GM21528 (cell line): ENCODE data around the gene C1R.
A peak's percentile ranks its signal among the peaks of the same experiment; 100 is the strongest.
"Not testable (repeated sequence)": the region's sequence is repeated elsewhere in the genome, so short reads cannot be mapped to it uniquely, and the experiment has no call there.

Experiments
- ATAC-seq: cut with Tn5 transposase; IDR thresholded peaks from one replicate; pipeline ENCODE4 v1.9.1; 2021; ENCODE audit warnings: mild to moderate bottlenecking, moderate library complexity; ENCODE audit not compliant: unreplicated experiment, low FRiP score

C1R gene

GRCh38 chr12:7121324-7121723, 29.1 kb upstream of the C1R start:
- ATAC-seq = no peak

- ATAC-seq = no peak
Observed at GRCh38 chr12:7120166-7120565, 27.9 kb upstream of the C1R start.

- no peak for ATAC-seq
Observed at GRCh38 chr12:7118881-7119280, 26.6 kb upstream of the C1R start.

GRCh38 chr12:7117670-7118069, 25.4 kb upstream of the C1R start:
- ATAC-seq = no peak

GRCh38 chr12:7116916-7117315, 24.7 kb upstream of the C1R start:
- ATAC-seq = no peak

- ATAC-seq = no peak
Observed at GRCh38 chr12:7116196-7116595, 24.0 kb upstream of the C1R start.

- ATAC-seq = no peak
Observed at GRCh38 chr12:7114851-7115250, 22.6 kb upstream of the C1R start.

- no peak for ATAC-seq
Observed at GRCh38 chr12:7114008-7114407, 21.8 kb upstream of the C1R start.

GRCh38 chr12:7113389-7113871, 21.2 kb upstream of the C1R start:
- no peak for ATAC-seq

GRCh38 chr12:7112041-7112440, 19.8 kb upstream of the C1R start:
- ATAC-seq = no peak

- no peak for ATAC-seq
Observed at GRCh38 chr12:7110661-7111060, 18.4 kb upstream of the C1R start.

GRCh38 chr12:7109572-7109920, 17.3 kb upstream of the C1R start:
- no peak for ATAC-seq

GRCh38 chr12:7108796-7109571, 16.7 kb upstream of the C1R start, which contains the start of gene C1RL:
Gene C1RL (minus strand): TSS chr12:7109214. CDS start chr12:7109180, 34 bp downstream.
- peak; percentile 15 for ATAC-seq

GRCh38 chr12:7108003-7108795, 16.0 kb upstream of the C1R start:
- peak; percentile 87 for ATAC-seq

GRCh38 chr12:7107636-7108002, 15.4 kb upstream of the C1R start:
- ATAC-seq = no peak

- not testable (repeated sequence) for ATAC-seq
Observed at GRCh38 chr12:7107181-7107580, 14.9 kb upstream of the C1R start.

GRCh38 chr12:7106082-7106481, 13.8 kb upstream of the C1R start:
- ATAC-seq = no peak

- no peak for ATAC-seq
Observed at GRCh38 chr12:7103837-7104584, 11.8 kb upstream of the C1R start.

GRCh38 chr12:7102582-7102981, 10.3 kb upstream of the C1R start:
- ATAC-seq = no peak

- no peak for ATAC-seq
Observed at GRCh38 chr12:7101694-7102131, 9.5 kb upstream of the C1R start.
